ENCODE data around the gene MPZL3.

- no peak for TF ChIP-seq JUND (IDR thresholded peaks at IDR 0.05)
- TF ChIP-seq, protein P1, sequence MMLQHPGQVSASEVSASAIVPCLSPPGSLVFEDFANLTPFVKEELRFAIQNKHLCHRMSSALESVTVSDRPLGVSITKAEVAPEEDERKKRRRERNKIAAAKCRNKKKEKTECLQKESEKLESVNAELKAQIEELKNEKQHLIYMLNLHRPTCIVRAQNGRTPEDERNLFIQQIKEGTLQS (IDR thresholded peaks at IDR 0.05), result no peak
- TF ChIP-seq, protein P2, sequence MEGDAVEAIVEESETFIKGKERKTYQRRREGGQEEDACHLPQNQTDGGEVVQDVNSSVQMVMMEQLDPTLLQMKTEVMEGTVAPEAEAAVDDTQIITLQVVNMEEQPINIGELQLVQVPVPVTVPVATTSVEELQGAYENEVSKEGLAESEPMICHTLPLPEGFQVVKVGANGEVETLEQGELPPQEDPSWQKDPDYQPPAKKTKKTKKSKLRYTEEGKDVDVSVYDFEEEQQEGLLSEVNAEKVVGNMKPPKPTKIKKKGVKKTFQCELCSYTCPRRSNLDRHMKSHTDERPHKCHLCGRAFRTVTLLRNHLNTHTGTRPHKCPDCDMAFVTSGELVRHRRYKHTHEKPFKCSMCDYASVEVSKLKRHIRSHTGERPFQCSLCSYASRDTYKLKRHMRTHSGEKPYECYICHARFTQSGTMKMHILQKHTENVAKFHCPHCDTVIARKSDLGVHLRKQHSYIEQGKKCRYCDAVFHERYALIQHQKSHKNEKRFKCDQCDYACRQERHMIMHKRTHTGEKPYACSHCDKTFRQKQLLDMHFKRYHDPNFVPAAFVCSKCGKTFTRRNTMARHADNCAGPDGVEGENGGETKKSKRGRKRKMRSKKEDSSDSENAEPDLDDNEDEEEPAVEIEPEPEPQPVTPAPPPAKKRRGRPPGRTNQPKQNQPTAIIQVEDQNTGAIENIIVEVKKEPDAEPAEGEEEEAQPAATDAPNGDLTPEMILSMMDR (IDR thresholded peaks at IDR 0.05; ENCODE audit: low read depth, low read length, missing input control), result no peak
- no peak for TF ChIP-seq RAD21 (IDR thresholded peaks at IDR 0.05)
- TF ChIP-seq NR2F2 (IDR thresholded peaks at IDR 0.05), result no peak
- no peak for TF ChIP-seq TAF1 (conservative IDR thresholded peaks at IDR 0.05)
- no peak for TF ChIP-seq YY1 (IDR thresholded peaks at IDR 0.05)
- TF ChIP-seq, protein P3, sequence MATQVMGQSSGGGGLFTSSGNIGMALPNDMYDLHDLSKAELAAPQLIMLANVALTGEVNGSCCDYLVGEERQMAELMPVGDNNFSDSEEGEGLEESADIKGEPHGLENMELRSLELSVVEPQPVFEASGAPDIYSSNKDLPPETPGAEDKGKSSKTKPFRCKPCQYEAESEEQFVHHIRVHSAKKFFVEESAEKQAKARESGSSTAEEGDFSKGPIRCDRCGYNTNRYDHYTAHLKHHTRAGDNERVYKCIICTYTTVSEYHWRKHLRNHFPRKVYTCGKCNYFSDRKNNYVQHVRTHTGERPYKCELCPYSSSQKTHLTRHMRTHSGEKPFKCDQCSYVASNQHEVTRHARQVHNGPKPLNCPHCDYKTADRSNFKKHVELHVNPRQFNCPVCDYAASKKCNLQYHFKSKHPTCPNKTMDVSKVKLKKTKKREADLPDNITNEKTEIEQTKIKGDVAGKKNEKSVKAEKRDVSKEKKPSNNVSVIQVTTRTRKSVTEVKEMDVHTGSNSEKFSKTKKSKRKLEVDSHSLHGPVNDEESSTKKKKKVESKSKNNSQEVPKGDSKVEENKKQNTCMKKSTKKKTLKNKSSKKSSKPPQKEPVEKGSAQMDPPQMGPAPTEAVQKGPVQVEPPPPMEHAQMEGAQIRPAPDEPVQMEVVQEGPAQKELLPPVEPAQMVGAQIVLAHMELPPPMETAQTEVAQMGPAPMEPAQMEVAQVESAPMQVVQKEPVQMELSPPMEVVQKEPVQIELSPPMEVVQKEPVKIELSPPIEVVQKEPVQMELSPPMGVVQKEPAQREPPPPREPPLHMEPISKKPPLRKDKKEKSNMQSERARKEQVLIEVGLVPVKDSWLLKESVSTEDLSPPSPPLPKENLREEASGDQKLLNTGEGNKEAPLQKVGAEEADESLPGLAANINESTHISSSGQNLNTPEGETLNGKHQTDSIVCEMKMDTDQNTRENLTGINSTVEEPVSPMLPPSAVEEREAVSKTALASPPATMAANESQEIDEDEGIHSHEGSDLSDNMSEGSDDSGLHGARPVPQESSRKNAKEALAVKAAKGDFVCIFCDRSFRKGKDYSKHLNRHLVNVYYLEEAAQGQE (IDR thresholded peaks at IDR 0.05), result no peak
- TF ChIP-seq FOXA1 (IDR thresholded peaks at IDR 0.05), result no peak
- TF ChIP-seq GABPA (IDR thresholded peaks at IDR 0.05 in 1 of 2, conservative IDR thresholded peaks at IDR 0.05 in 1 of 2), result no peak
Observed at GRCh38 chr11:118274186-118274585, 22.0 kb upstream of the MPZL3 start.

Measured in liver (tissue), 3 donors.